Liver (tissue), 9 donors: ENCODE data around the gene IL1A. TPM values are rescaled to one million over a fixed set of nuclear protein-coding genes. Genes with fewer than 3 reads are reported as not detected.

Source experiments
- DNase-seq: peaks from one replicate; pipeline ENCODE4 v3.0.0-alpha.2; 2017; ENCODE audit warnings: low spot score
- H3K27ac ChIP-seq, 2 donors: one replicate each; pipeline ENCODE4 v1.7.0; 2013; ENCODE audit warnings: inconsistent platforms in 2 of 2, low read length in 2 of 2, control low read depth in 1 of 2, low read depth in 1 of 2, mild to moderate bottlenecking in 1 of 2
- H3K27me3 ChIP-seq, 4 donors: one replicate each; pipeline versions ENCODE4 v1.6.1 to v1.7.0; 2013; ENCODE audit warnings: low read length in 3 of 4, inconsistent platforms in 1 of 4, mild to moderate bottlenecking in 1 of 4, moderate library complexity in 1 of 4; ENCODE audit not compliant: control insufficient read depth in 4 of 4, insufficient read depth in 4 of 4
- H3K36me3 ChIP-seq, 4 donors: one replicate each; pipeline versions ENCODE4 v1.6.1 to v1.7.0; 2013; ENCODE audit warnings: low read length in 3 of 4, mild to moderate bottlenecking in 3 of 4, low read depth in 1 of 4, moderate library complexity in 1 of 4; ENCODE audit not compliant: control insufficient read depth in 4 of 4, insufficient read depth in 3 of 4
- H3K4me1 ChIP-seq, 4 donors: one replicate each; pipeline versions ENCODE4 v1.6.1 to v1.7.0; 2013; ENCODE audit warnings: low read length in 3 of 4, mild to moderate bottlenecking in 3 of 4, moderate library complexity in 1 of 4; ENCODE audit not compliant: control insufficient read depth in 4 of 4, insufficient read depth in 4 of 4
- H3K4me3 ChIP-seq, 3 donors: one replicate each; pipeline versions ENCODE4 v1.6.1 to v1.7.0; 2013; ENCODE audit warnings: low read length in 3 of 3, control low read depth in 1 of 3, low read depth in 1 of 3, mild to moderate bottlenecking in 1 of 3
- H3K9ac ChIP-seq, 2 donors: one replicate each; pipeline ENCODE4 v1.7.0; 2013; ENCODE audit warnings: low read length in 2 of 2, mild to moderate bottlenecking in 2 of 2, moderate library complexity in 2 of 2, control low read depth in 1 of 2, low read depth in 1 of 2
- H3K9me3 ChIP-seq, 4 donors: one replicate each; pipeline versions ENCODE4 v1.6.1 to v1.7.0; 2013; ENCODE audit warnings: low read length in 3 of 4; ENCODE audit not compliant: control insufficient read depth in 4 of 4
- CTCF ChIP-seq: fragments of 150-350 bp; IDR thresholded peaks from 2 replicates; pipeline ENCODE4 v1.5.1; 2017; ENCODE audit warnings: improper control_type of control experiment, low read depth, low read length; ENCODE audit not compliant: missing input control
- EGR1 ChIP-seq, 2 donors: IDR thresholded peaks; 2 replicates each; pipeline ENCODE4 v1.6.1; 2016 to 2018; ENCODE audit warnings: antibody characterized with exemption in 2 of 2, low read depth in 2 of 2
- FOXA1 ChIP-seq: IDR thresholded peaks from 2 replicates; pipeline ENCODE4 v1.6.1; 2016; ENCODE audit warnings: antibody characterized with exemption
- GABPA ChIP-seq, 2 donors: IDR thresholded peaks in 1 of 2; conservative IDR thresholded peaks in 1 of 2; 2 replicates each; pipeline ENCODE4 v1.6.1; 2016; ENCODE audit warnings: antibody characterized with exemption in 2 of 2, mild to moderate bottlenecking in 1 of 2, moderate library complexity in 1 of 2
- HNF4A ChIP-seq, 2 donors: conservative IDR thresholded peaks; 2 replicates each; pipeline ENCODE4 v1.6.1; 2016; ENCODE audit warnings: antibody characterized with exemption in 2 of 2, mild to moderate bottlenecking in 2 of 2
- HNF4G ChIP-seq: IDR thresholded peaks from 2 replicates; pipeline ENCODE4 v1.6.1; 2016; ENCODE audit warnings: antibody characterized with exemption
- JUND ChIP-seq, 2 donors: IDR thresholded peaks; 2 replicates each; pipeline ENCODE4 v1.6.1; 2016; ENCODE audit warnings: antibody characterized with exemption in 2 of 2
- NR2F2 ChIP-seq: IDR thresholded peaks from 2 replicates; pipeline ENCODE4 v1.6.1; 2016; ENCODE audit warnings: antibody characterized with exemption
- RAD21 ChIP-seq, 2 donors: IDR thresholded peaks; 2 replicates each; pipeline ENCODE4 v1.6.1; 2016; ENCODE audit warnings: antibody characterized with exemption in 2 of 2, mild to moderate bottlenecking in 2 of 2
- RXRA ChIP-seq, 2 donors: IDR thresholded peaks; 2 replicates each; pipeline ENCODE4 v1.6.1; 2017 to 2018; ENCODE audit warnings: antibody characterized with exemption in 2 of 2, mild to moderate bottlenecking in 1 of 2
- YY1 ChIP-seq: IDR thresholded peaks from 2 replicates; pipeline ENCODE4 v1.6.1; 2016; ENCODE audit warnings: antibody characterized with exemption, mild to moderate bottlenecking
- WGBS: extraction: QIAGEN DNeasy Blood & Tissue Kit; methylation state at CpG from one replicate; pipeline ENCODE4 v1.1.7; 2013; 5-methylcytosine and 5-hydroxymethylcytosine counted together
- polyA plus RNA-seq, 2 donors: library from polyadenylated mRNA; stranded (reverse) in 1 of 2; unstranded in 1 of 2; fragments of 200-250 nt in 1 of 2; fragments of >200 nt in 1 of 2; fragmentation: Nextera tagmentation in 1 of 2; extraction: Ambion mirVana in 1 of 2; gene quantifications; one replicate each; pipeline versions ENCODE4 v1.2.1 to v1.2.3, GENCODE V29; 2013 to 2015
- total RNA-seq, 2 donors: library from RNA; depleted of rRNA; stranded (reverse); fragments of >200 nt; gene quantifications; one replicate each; pipeline ENCODE4 v1.2.3, GENCODE V29; 2014
- TF ChIP-seq, protein P1 (sequence below): IDR thresholded peaks from 2 replicates; pipeline ENCODE4 v1.6.1; 2016; ENCODE audit warnings: antibody characterized with exemption
- TF ChIP-seq, protein P2 (sequence below): IDR thresholded peaks from 2 replicates; pipeline ENCODE4 v1.6.1; 2016; ENCODE audit warnings: antibody characterized with exemption
- TF ChIP-seq, protein P3 (sequence below): IDR thresholded peaks from 2 replicates; pipeline ENCODE4 v1.6.1; 2016; ENCODE audit warnings: antibody characterized with exemption
- TF ChIP-seq, protein P4 (sequence below): IDR thresholded peaks from 2 replicates; pipeline ENCODE4 v1.6.1; 2016; ENCODE audit warnings: antibody characterized with exemption, mild to moderate bottlenecking
- donor health status: healthy.
- donor health status: healthy.
- donor health status: healthy.
- donor health status: healthy.
- donor health status: healthy.

IL1A gene
- total and polyA plus RNA-seq, 4 donors: 0.05 TPM; not detected in 3

DNA sequence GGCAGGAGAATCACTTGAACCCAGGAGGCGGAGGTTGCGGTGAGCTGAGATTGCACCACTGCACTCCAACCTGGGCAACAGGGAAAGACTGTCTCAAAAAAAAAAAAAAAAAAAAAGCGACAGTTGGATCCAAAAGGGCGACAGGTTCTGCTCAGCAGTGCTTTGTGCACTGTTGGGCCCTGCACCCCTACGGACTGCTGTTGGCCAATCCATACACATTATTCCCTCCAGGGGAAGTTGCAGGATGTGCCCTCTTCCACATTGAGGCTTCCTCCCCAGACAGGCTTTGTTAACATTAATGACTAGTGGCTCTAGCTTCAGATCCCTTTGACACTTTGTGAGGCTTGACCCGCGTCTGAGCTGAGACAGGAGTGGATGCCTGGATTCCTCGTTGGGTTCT, 54.1 kb downstream of the IL1A start:
- no peaks in the 10 kb centered on the region for H3K9me3 ChIP-seq
- H3K27ac ChIP-seq: no peak overlapping the region
- H3K4me1 ChIP-seq: peaks cover 0 to 2% (median 0%) of the 10 kb centered on the region in 4 donors
- 87% methylated on average over 8 of the region's 8 CpGs for WGBS
- H3K4me3 ChIP-seq: no peak overlapping the region
- no peak for TF ChIP-seq FOXA1
- TF ChIP-seq HNF4G: no peak
- TF ChIP-seq, protein P1, sequence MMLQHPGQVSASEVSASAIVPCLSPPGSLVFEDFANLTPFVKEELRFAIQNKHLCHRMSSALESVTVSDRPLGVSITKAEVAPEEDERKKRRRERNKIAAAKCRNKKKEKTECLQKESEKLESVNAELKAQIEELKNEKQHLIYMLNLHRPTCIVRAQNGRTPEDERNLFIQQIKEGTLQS: no peak
- no peak for TF ChIP-seq RXRA (IDR thresholded peaks at IDR 0.05)
- no peak for TF ChIP-seq GABPA (IDR thresholded peaks at IDR 0.05 in 1 of 2, conservative IDR thresholded peaks at IDR 0.05 in 1 of 2)
- no peak for TF ChIP-seq RAD21 (IDR thresholded peaks at IDR 0.05)
- TF ChIP-seq EGR1 (IDR thresholded peaks at IDR 0.05; ENCODE audit: low read depth in 2 of 2): no peak
- no peak for TF ChIP-seq JUND (IDR thresholded peaks at IDR 0.05)
- TF ChIP-seq CTCF: no peak
- TF ChIP-seq, protein P2, sequence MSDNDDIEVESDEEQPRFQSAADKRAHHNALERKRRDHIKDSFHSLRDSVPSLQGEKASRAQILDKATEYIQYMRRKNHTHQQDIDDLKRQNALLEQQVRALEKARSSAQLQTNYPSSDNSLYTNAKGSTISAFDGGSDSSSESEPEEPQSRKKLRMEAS: no peak
- TF ChIP-seq, protein P3, sequence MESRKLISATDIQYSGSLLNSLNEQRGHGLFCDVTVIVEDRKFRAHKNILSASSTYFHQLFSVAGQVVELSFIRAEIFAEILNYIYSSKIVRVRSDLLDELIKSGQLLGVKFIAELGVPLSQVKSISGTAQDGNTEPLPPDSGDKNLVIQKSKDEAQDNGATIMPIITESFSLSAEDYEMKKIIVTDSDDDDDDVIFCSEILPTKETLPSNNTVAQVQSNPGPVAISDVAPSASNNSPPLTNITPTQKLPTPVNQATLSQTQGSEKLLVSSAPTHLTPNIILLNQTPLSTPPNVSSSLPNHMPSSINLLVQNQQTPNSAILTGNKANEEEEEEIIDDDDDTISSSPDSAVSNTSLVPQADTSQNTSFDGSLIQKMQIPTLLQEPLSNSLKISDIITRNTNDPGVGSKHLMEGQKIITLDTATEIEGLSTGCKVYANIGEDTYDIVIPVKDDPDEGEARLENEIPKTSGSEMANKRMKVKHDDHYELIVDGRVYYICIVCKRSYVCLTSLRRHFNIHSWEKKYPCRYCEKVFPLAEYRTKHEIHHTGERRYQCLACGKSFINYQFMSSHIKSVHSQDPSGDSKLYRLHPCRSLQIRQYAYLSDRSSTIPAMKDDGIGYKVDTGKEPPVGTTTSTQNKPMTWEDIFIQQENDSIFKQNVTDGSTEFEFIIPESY: no peak
- TF ChIP-seq, protein P4, sequence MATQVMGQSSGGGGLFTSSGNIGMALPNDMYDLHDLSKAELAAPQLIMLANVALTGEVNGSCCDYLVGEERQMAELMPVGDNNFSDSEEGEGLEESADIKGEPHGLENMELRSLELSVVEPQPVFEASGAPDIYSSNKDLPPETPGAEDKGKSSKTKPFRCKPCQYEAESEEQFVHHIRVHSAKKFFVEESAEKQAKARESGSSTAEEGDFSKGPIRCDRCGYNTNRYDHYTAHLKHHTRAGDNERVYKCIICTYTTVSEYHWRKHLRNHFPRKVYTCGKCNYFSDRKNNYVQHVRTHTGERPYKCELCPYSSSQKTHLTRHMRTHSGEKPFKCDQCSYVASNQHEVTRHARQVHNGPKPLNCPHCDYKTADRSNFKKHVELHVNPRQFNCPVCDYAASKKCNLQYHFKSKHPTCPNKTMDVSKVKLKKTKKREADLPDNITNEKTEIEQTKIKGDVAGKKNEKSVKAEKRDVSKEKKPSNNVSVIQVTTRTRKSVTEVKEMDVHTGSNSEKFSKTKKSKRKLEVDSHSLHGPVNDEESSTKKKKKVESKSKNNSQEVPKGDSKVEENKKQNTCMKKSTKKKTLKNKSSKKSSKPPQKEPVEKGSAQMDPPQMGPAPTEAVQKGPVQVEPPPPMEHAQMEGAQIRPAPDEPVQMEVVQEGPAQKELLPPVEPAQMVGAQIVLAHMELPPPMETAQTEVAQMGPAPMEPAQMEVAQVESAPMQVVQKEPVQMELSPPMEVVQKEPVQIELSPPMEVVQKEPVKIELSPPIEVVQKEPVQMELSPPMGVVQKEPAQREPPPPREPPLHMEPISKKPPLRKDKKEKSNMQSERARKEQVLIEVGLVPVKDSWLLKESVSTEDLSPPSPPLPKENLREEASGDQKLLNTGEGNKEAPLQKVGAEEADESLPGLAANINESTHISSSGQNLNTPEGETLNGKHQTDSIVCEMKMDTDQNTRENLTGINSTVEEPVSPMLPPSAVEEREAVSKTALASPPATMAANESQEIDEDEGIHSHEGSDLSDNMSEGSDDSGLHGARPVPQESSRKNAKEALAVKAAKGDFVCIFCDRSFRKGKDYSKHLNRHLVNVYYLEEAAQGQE: no peak
- TF ChIP-seq HNF4A (conservative IDR thresholded peaks at IDR 0.05): no peak
- no peak overlapping the region for H3K9ac ChIP-seq
- DNase-seq: no peak
- H3K36me3 ChIP-seq: no peaks in the 10 kb centered on the region
- H3K27me3 ChIP-seq: no peaks in the 10 kb centered on the region

DNA sequence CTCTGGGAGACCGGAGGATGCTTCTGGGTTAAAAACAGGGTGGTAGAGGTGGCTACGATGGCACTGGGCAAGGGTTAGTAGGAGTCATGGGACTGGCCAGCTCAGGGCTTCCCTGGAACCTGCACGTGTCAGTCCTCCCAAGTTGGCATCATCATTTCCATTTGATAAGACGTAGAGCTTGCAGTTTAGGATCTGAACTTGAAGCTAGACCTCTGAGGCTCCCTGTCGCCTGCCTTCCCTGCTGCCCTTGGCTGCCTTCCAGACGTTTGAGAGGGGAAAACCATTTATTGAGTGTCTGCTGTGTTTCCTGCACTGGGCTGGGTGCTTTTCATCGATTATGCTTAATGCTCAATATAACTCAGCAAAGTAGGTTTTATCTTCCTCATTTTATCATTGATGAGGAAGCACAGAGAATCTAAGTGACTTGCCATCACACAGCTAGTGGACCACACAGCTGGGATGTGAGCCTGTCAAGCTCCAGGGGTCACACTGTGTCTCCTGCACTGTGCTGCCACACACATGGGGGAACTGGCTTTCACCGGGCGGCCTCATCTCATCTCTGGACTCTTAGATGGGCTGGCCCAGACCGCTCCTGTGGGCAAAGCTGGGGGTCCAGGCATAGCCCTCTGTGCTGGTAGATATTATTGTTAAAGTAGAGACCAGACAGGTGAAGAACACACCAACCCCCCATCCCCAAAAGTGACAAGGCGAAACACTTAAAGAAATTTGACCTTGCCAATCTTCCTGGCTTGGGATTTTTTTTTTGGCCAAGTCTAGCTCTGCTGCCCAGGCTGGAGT, 55.7 kb downstream of the IL1A start:
- Histone ChIP-seq H3K9me3 (no peaks in the 10 kb centered on the region), H3K4me1 (peaks cover 0 to 2% (median 0%) of the 10 kb centered on the region in 4 donors), H3K27ac (no peak overlapping the region), H3K9ac (no peak overlapping the region), H3K4me3 (no peak overlapping the region), H3K36me3 (no peaks in the 10 kb centered on the region), H3K27me3 (no peaks in the 10 kb centered on the region)
- DNase-seq: no peak
- TF ChIP-seq NR2F2 (no peak), YY1 (no peak), RXRA (IDR thresholded peaks at IDR 0.05) (no peak)
- TF ChIP-seq, protein P3: no peak
- TF ChIP-seq, protein P4: no peak
- TF ChIP-seq, protein P2: no peak
- WGBS: 56% methylated on average over 11 of the region's 11 CpGs
